ENCODE results near the gene CSTPP1.

- TF ChIP-seq, protein P1, sequence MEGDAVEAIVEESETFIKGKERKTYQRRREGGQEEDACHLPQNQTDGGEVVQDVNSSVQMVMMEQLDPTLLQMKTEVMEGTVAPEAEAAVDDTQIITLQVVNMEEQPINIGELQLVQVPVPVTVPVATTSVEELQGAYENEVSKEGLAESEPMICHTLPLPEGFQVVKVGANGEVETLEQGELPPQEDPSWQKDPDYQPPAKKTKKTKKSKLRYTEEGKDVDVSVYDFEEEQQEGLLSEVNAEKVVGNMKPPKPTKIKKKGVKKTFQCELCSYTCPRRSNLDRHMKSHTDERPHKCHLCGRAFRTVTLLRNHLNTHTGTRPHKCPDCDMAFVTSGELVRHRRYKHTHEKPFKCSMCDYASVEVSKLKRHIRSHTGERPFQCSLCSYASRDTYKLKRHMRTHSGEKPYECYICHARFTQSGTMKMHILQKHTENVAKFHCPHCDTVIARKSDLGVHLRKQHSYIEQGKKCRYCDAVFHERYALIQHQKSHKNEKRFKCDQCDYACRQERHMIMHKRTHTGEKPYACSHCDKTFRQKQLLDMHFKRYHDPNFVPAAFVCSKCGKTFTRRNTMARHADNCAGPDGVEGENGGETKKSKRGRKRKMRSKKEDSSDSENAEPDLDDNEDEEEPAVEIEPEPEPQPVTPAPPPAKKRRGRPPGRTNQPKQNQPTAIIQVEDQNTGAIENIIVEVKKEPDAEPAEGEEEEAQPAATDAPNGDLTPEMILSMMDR (IDR thresholded peaks at IDR 0.05) = no peak
- no peak for TF ChIP-seq EZH2 (IDR thresholded peaks at IDR 0.05; ENCODE audit: borderline replicate concordance, insufficient read depth, low read depth, low read length, poor library complexity, severe bottlenecking)
Observed at GRCh38 chr11:47105541-47105940, 169.0 kb downstream of the CSTPP1 start.
